ENCODE data around the gene MAGI2. TPM values are rescaled to one million over a fixed set of nuclear protein-coding genes. Genes with fewer than 3 reads are reported as not detected.
"Not testable (repeated sequence)": the region's sequence is repeated elsewhere in the genome, so short reads cannot be mapped to it uniquely, and the experiment has no call there.

The MAGI2 gene
- total RNA-seq, 1 experiment from 2014 or later = 2.0 TPM

GRCh38 chr7:78516450-78516849, 937.0 kb downstream of the MAGI2 start:
- in situ Hi-C loops (cut with HindIII; ENCODE audit: low pct_unique_long_range_greater_than_20kb, low sequenced_read_pairs) = no loop called here
- no peak for DNase-seq (ENCODE audit: low read depth, low spot score)

- in situ Hi-C loops (cut with HindIII; ENCODE audit: low pct_unique_long_range_greater_than_20kb, low sequenced_read_pairs) = no loop called here
- no peak for DNase-seq (ENCODE audit: low read depth, low spot score)
These were observed 938.8 kb downstream of the MAGI2 start for GRCh38 chr7:78514634-78515033.

- DNase-seq (ENCODE audit: low read depth, low spot score) = peak; percentile 84
- in situ Hi-C loops (cut with HindIII; ENCODE audit: low pct_unique_long_range_greater_than_20kb, low sequenced_read_pairs) = no loop called here
These were observed 942.8 kb downstream of the MAGI2 start for GRCh38 chr7:78510580-78511188.

GRCh38 chr7:78503301-78503700, 950.2 kb downstream of the MAGI2 start:
- in situ Hi-C loops (cut with HindIII; ENCODE audit: low pct_unique_long_range_greater_than_20kb, low sequenced_read_pairs); DNase-seq (ENCODE audit: low read depth, low spot score): not testable (repeated sequence)

GRCh38 chr7:78501064-78501463, 952.4 kb downstream of the MAGI2 start:
- in situ Hi-C loops (cut with HindIII; ENCODE audit: low pct_unique_long_range_greater_than_20kb, low sequenced_read_pairs) = no loop called here
- no peak for DNase-seq (ENCODE audit: low read depth, low spot score)

GRCh38 chr7:78499971-78500370, 953.5 kb downstream of the MAGI2 start:
- in situ Hi-C loops (cut with HindIII; ENCODE audit: low pct_unique_long_range_greater_than_20kb, low sequenced_read_pairs) = no loop called here
- DNase-seq (ENCODE audit: low read depth, low spot score) = no peak

GRCh38 chr7:78499283-78499682, 954.2 kb downstream of the MAGI2 start:
- no peak for DNase-seq (ENCODE audit: low read depth, low spot score)
- in situ Hi-C loops (cut with HindIII; ENCODE audit: low pct_unique_long_range_greater_than_20kb, low sequenced_read_pairs) = no loop called here

GRCh38 chr7:78497728-78498427, 955.6 kb downstream of the MAGI2 start:
- no peak for DNase-seq (ENCODE audit: low read depth, low spot score)
- in situ Hi-C loops (cut with HindIII; ENCODE audit: low pct_unique_long_range_greater_than_20kb, low sequenced_read_pairs) = no loop called here

GRCh38 chr7:78496096-78496630, 957.3 kb downstream of the MAGI2 start:
- DNase-seq (ENCODE audit: low read depth, low spot score) = peak; percentile 88
- in situ Hi-C loops (cut with HindIII; ENCODE audit: low pct_unique_long_range_greater_than_20kb, low sequenced_read_pairs) = no loop called here

- in situ Hi-C loops (cut with HindIII; ENCODE audit: low pct_unique_long_range_greater_than_20kb, low sequenced_read_pairs) = no loop called here
These were observed 960.1 kb downstream of the MAGI2 start for GRCh38 chr7:78493401-78493800.

GRCh38 chr7:78492146-78492545, 961.3 kb downstream of the MAGI2 start:
- in situ Hi-C loops (cut with HindIII; ENCODE audit: low pct_unique_long_range_greater_than_20kb, low sequenced_read_pairs) = no loop called here
- DNase-seq (ENCODE audit: low read depth, low spot score) = no peak

More at GRCh38 chr7:78493401-78493800, 960.1 kb downstream of the MAGI2 start:
- DNase-seq (ENCODE audit: low read depth, low spot score) = no peak

- in situ Hi-C loops (cut with HindIII; ENCODE audit: low pct_unique_long_range_greater_than_20kb, low sequenced_read_pairs) = no loop called here
These were observed 962.9 kb downstream of the MAGI2 start for GRCh38 chr7:78490524-78490923.

GRCh38 chr7:78489476-78490240, 963.8 kb downstream of the MAGI2 start:
- in situ Hi-C loops (cut with HindIII; ENCODE audit: low pct_unique_long_range_greater_than_20kb, low sequenced_read_pairs) = no loop called here
- DNase-seq (ENCODE audit: low read depth, low spot score) = no peak

More at GRCh38 chr7:78490524-78490923, 962.9 kb downstream of the MAGI2 start:
- DNase-seq (ENCODE audit: low read depth, low spot score) = no peak

GRCh38 chr7:78487464-78487863, 966.0 kb downstream of the MAGI2 start:
- no peak for DNase-seq (ENCODE audit: low read depth, low spot score)
- in situ Hi-C loops (cut with HindIII; ENCODE audit: low pct_unique_long_range_greater_than_20kb, low sequenced_read_pairs) = no loop called here

GRCh38 chr7:78479348-78479747, 974.1 kb downstream of the MAGI2 start:
- in situ Hi-C loops (cut with HindIII; ENCODE audit: low pct_unique_long_range_greater_than_20kb, low sequenced_read_pairs) = no loop called here
- DNase-seq (ENCODE audit: low read depth, low spot score) = no peak

- DNase-seq (ENCODE audit: low read depth, low spot score) = no peak
- in situ Hi-C loops (cut with HindIII; ENCODE audit: low pct_unique_long_range_greater_than_20kb, low sequenced_read_pairs) = no loop called here
These were observed 976.5 kb downstream of the MAGI2 start for GRCh38 chr7:78476851-78477405.

- in situ Hi-C loops (cut with HindIII; ENCODE audit: low pct_unique_long_range_greater_than_20kb, low sequenced_read_pairs) = no loop called here
- no peak for DNase-seq (ENCODE audit: low read depth, low spot score)
These were observed 979.7 kb downstream of the MAGI2 start for GRCh38 chr7:78473571-78474301.

All from SK-MEL-5 (cell line).